K562 (cell line): ENCODE data around the gene SOX12. TPM values are rescaled to one million over a fixed set of nuclear protein-coding genes. Genes with fewer than 3 reads are reported as not detected.

Experiments
- ARNT ChIP-seq, 2 experiments: fragments of 450-650 bp; IDR thresholded peaks; 2 replicates each; pipeline ENCODE4 v1.6.1; 2016; ENCODE audit warnings: mild to moderate bottlenecking in 1 of 2
- CEBPZ ChIP-seq: fragments of 150-350 bp; IDR thresholded peaks from 2 replicates; pipeline ENCODE4 v1.6.1; 2014; ENCODE audit warnings: low read depth, mild to moderate bottlenecking, low read length, borderline replicate concordance
- DNMT1 ChIP-seq: fragments of 450-650 bp; IDR thresholded peaks from 2 replicates; pipeline ENCODE4 v1.6.1; 2016; ENCODE audit warnings: antibody characterized with exemption, mild to moderate bottlenecking
- ELF1 ChIP-seq: fragments of 200-800 bp; sonication (Bioruptor generic); IDR thresholded peaks from 2 replicates; pipeline ENCODE4 v1.6.1; 2016; ENCODE audit warnings: missing genetic modification characterization, missing compliant biosample characterization
- FIP1L1 ChIP-seq: fragments of 200-400 bp; formaldehyde crosslinking; IDR thresholded peaks from 2 replicates; pipeline ENCODE4 v1.6.1; 2018; ENCODE audit warnings: mild to moderate bottlenecking, low read depth, low read length; ENCODE audit not compliant: poor library complexity, severe bottlenecking
- HDAC2 ChIP-seq: fragments of 450-650 bp; IDR thresholded peaks from 2 replicates; pipeline ENCODE4 v1.6.1; 2016; ENCODE audit warnings: mild to moderate bottlenecking
- HIVEP1 ChIP-seq: fragments of 250-450 bp; sonication (Bioruptor Pico); IDR thresholded peaks from 2 replicates; pipeline ENCODE4 v1.4.0; 2020; ENCODE audit warnings: mild to moderate bottlenecking
- JUN ChIP-seq, 2 experiments: sonication (generic) in 1 of 2; formaldehyde crosslinking in 1 of 2; IDR thresholded peaks; 2 replicates each; pipeline versions ENCODE4 v1.6.1 to v1.8.0; 2012 to 2022; ENCODE audit warnings: borderline replicate concordance in 2 of 2, mild to moderate bottlenecking in 2 of 2, improper control_type of control experiment in 1 of 2, low read depth in 1 of 2, low read length in 1 of 2, missing genetic modification reagents in 1 of 2
- MITF ChIP-seq: IDR thresholded peaks from 2 replicates; pipeline ENCODE4 v1.6.1; 2014; ENCODE audit warnings: antibody characterized with exemption
- NR2C1 ChIP-seq, 2 experiments: fragments of 450-650 bp; IDR thresholded peaks; 2 replicates each; pipeline ENCODE4 v1.6.1; 2017; ENCODE audit warnings: mild to moderate bottlenecking in 2 of 2, antibody characterized with exemption in 1 of 2, inconsistent platforms in 1 of 2, missing compliant biosample characterization in 1 of 2, missing genetic modification characterization in 1 of 2
- RAD51 ChIP-seq: fragments of 450-650 bp; IDR thresholded peaks from 2 replicates; pipeline ENCODE4 v1.7.1; 2016; ENCODE audit warnings: low read depth, mild to moderate bottlenecking, borderline replicate concordance
- RB1 ChIP-seq: fragments of 450-650 bp; IDR thresholded peaks from 2 replicates; pipeline ENCODE4 v1.6.1; 2017; ENCODE audit warnings: low read depth, mild to moderate bottlenecking
- RBM25 ChIP-seq: fragments of 200-400 bp; formaldehyde crosslinking; IDR thresholded peaks from 2 replicates; pipeline ENCODE4 v1.6.1; 2018; ENCODE audit warnings: low read length, low read depth, moderate library complexity; ENCODE audit not compliant: severe bottlenecking
- SAP30 ChIP-seq: fragments of 200-600 bp; sonication (generic); IDR thresholded peaks from 2 replicates; pipeline ENCODE4 v1.6.1; 2012; ENCODE audit warnings: borderline replicate concordance, low read depth, mild to moderate bottlenecking, moderate library complexity, low read length, control low read depth, inconsistent platforms; ENCODE audit not compliant: insufficient read depth, poor library complexity, severe bottlenecking
- SIRT6 ChIP-seq: IDR thresholded peaks from one replicate; pipeline ENCODE4 v1.6.1; 2012; ENCODE audit warnings: low read depth, mild to moderate bottlenecking, control low read depth, inconsistent platforms, low read length, moderate library complexity
- SUPT5H ChIP-seq: fragments of 450-650 bp; IDR thresholded peaks from 2 replicates; pipeline ENCODE4 v1.6.1; 2016
- TFE3 ChIP-seq: fragments of 450-650 bp; formaldehyde crosslinking; IDR thresholded peaks from 2 replicates; pipeline ENCODE4 v1.4.0; 2020; ENCODE audit warnings: mild to moderate bottlenecking, mixed read lengths
- TRIM24 ChIP-seq, 2 experiments: fragments of 450-650 bp; IDR thresholded peaks; 2 replicates each; pipeline ENCODE4 v1.6.1; 2016
- ZNF263 ChIP-seq: sonication (generic); formaldehyde crosslinking; IDR thresholded peaks from 2 replicates; pipeline ENCODE4 v1.8.0; 2022; ENCODE audit warnings: mild to moderate bottlenecking, missing genetic modification reagents, borderline replicate concordance
- ZSCAN32 ChIP-seq: fragments of 450-650 bp; formaldehyde crosslinking; IDR thresholded peaks from 2 replicates; pipeline ENCODE4 v1.4.0; 2020; ENCODE audit warnings: mild to moderate bottlenecking, moderate library complexity
- polyA plus RNA-seq, 8 experiments: library from polyadenylated mRNA; depleted of rRNA in 4 of 8; stranded (reverse) in 5 of 8; unstranded in 3 of 8; fragments of >200 nt; fragmentation: Nextera tagmentation in 2 of 8; fragmentation: Illumina TruSeq in 1 of 8; extraction: Ambion mirVana in 2 of 8; extraction: Trizol in 1 of 8; gene quantifications; 2 replicates each; pipeline versions ENCODE4 v1.2.1 to v1.2.3, GENCODE V29; 2011 to 2014; ENCODE audit warnings: inconsistent platforms in 1 of 8, missing spikeins in 1 of 8
- total RNA-seq, 7 experiments: library from RNA; depleted of rRNA in 6 of 7; stranded (reverse); fragments of >200 nt in 6 of 7; fragmentation: Illumina TruSeq in 2 of 7; extraction: Trizol in 2 of 7; gene quantifications; 2 replicates each; pipeline versions ENCODE4 v1.2.1 to v1.2.3, GENCODE V29; 2011 to 2021; ENCODE audit warnings: low replicate concordance in 1 of 7

The SOX12 gene
- total and polyA plus RNA-seq, 9 of the 15 experiments (the other 6 are each of a cell fraction or from before 2014, with no cell fraction given), result 0.42 to 26.3 (median 2.6) TPM

- TF ChIP-seq CEBPZ (no peak), NR2C1 (IDR thresholded peaks at IDR 0.05) (no peak), NR2C1 (tag; IDR thresholded peaks at IDR 0.05) (no peak), TFE3 (CRISPR knock-in tag) (no peak), ARNT (IDR thresholded peaks at IDR 0.05) (no peak), RBM25 (no peak), TRIM24 (IDR thresholded peaks at IDR 0.05) (peak in 1 of 2 experiments; percentile 29; a peak in 1 of 4 replicates), ZNF263 (CRISPR knock-in tag) (peak; percentile 58; the same call in 1 of the 2 replicates), DNMT1 (no peak), RAD51 (peak; percentile 41), SUPT5H (peak; percentile 60), SIRT6 (no peak), SAP30 (peak; percentile 92), HDAC2 (no peak; the same call in 1 of the 2 replicates), MITF (peak; percentile 78; the same call in 1 of the 2 replicates), FIP1L1 (peak; percentile 55), RB1 (0 out of 2 replicates have a peak, but pooled peaks have one; percentile 24), HIVEP1 (CRISPR knock-in tag) (no peak), JUN (IDR thresholded peaks at IDR 0.05; ENCODE audit: borderline replicate concordance, low read depth, low read length) (peak; percentile 48; the same call in 1 of the 2 replicates), JUN (CRISPR knock-in tag; IDR thresholded peaks at IDR 0.05; ENCODE audit: borderline replicate concordance) (peak; percentile 94; the same call in 1 of the 2 replicates), ZSCAN32 (no peak), ELF1 (tag) (no peak)
Observed at GRCh38 chr20:324177-325044, 941 bp upstream of the SOX12 start (continued).
